HG02588 (cell line): ENCODE results near the gene SDF2.
A peak's percentile ranks its signal among the peaks of the same experiment; 100 is the strongest.
"Not testable (repeated sequence)": the region's sequence is repeated elsewhere in the genome, so short reads cannot be mapped to it uniquely, and the experiment has no call there.

Experiments
- ATAC-seq: cut with Tn5 transposase; IDR thresholded peaks from one replicate; pipeline ENCODE4 v1.9.1; 2021; ENCODE audit warnings: mild to moderate bottlenecking, moderate library complexity; ENCODE audit not compliant: unreplicated experiment

SDF2 gene

DNA sequence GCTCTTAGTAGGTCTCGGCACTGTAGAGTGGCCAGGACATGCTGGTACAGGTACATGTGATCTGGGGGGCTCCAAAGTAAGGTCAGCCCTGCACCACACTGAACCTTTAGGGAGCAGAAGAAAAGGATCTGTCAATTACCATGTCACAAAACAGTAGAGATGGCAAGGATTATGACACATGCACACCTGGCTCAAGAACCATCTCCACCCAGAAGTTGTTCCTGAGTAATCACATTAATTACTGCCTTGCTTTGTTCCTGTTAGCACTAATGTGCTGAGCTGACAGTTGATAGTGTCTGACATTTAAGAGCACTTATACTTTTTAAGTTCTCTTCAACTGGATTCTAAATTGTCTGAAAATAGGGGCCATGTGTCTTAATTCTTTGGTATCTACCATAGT, 26.2 kb downstream of the SDF2 start:
- ATAC-seq, result no peak

DNA sequence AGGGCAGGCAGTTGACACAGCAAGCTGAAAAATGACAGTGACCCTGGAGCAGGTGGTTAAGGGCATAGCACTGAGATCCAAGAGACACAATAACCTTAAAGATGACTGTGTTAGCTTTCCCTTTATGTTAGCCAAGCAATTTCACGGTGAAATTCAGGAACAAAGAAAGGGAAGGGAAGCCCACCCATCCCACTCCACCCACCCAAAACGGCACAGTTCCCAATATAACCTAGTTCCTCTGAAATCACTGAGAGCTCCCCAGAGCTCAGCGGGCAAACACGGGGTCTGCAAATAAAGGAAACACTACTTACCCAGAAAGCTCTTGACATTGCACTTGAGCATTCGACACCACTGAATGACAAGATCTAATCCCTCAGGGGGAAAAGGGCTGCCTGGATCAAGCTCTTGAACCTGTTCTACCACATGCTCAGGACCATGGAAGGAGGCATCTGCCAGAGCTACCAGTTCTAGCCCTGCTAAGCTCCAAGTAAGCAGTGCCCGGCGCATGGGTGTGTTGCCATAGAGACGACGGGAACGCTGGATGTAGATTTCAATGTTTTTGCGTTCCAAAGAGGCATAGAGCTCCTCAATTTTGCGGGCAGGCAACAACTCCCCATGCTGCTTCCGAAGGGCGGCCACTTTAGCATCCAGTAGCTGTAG, 27.4 kb downstream of the SDF2 start:
- no peak for ATAC-seq

DNA sequence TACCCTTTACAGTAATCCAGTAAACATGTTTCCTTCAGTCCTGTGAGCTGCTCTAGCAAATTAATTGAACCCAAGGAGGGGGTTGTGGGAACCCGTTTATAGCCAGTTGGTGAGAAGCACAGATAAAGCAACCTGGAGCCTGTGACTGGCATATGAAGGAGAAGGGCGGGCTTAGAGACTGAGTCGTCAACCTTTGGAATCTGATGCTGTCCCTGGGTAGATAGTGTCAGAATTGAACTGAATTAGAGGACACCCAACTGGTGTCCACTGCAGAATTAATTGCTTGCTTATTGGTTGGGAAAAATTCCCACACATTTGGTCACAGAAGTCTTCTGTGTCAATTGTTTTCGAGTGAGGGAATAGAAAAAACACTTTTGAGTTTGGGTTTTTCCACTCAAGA, 34.9 kb downstream of the SDF2 start:
- no peak for ATAC-seq

DNA sequence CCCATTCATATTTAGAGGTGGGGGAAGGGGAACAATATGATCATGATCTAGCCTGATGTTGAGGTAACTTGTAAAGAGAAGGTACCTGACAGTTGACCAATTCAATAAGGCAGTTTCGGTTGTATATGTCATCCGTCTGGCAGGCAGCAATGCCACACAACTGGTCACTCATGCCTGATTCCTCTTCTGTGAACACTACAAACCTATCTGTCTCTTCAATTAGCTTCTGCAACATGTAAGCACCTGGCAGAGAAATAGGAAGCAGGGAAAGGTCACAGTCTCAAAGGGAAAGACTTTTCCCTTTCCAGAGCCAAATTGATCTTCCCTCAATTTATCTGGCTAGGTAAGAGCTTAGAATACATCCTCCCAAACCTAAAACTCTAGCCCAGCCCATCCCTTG, 37.6 kb downstream of the SDF2 start:
- no peak for ATAC-seq

DNA sequence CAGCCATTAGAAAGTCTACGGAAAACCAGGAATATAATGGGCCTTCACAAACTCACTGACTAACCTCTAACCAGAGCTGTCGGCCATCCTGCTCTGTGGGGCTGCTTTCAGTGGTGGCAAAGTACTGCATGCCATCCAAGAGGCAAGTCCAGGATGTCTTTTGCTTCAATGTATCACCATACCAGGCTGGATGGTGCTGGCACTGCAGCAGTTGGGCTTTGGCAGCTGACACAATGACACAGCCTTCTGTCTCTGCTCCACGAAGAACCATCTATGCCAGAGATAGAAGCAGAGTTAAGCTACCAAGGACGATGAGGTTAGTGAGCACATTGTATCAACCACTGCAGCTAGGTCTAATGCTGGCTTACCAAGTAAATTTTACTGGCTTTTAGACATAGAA, 38.0 kb downstream of the SDF2 start:
- ATAC-seq, result no peak

DNA sequence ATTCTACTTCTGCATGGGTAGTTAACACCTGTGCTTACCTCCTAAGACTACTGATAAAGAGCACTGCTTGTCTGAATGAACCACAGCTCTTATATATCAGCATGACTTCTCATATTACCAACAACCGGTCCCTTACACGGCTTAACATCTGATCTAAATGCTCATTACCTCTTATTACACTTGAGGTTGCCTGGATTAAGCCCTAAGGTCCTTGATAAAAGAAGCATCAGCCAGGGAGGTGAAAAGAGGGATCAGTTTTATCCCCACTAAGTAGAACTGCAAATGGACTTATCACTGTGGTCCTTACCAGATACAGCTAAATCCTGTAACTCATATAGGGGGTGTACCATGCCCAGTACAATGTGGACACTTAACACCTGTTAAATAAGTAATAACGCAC, 39.5 kb downstream of the SDF2 start:
- ATAC-seq, result no peak

DNA sequence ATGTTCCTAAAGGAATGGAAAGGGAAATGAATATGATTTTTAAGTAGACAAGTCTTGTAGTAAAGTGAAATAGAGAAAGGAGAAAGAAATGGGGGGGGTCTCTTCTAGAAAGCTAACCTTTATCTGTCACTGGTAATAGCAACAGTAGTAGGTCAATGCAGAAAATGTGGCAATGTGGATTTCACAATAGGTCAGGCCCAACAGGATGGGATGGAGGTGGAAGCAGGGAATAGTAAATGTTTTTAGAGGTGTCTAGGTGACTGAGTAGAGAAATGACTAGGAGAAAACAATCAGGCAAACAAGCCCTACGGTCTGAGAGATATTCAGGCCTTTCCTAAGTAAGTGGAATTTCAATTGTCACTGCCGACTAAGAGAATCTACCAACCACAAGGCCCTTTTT, 41.7 kb downstream of the SDF2 start:
- no peak for ATAC-seq

DNA sequence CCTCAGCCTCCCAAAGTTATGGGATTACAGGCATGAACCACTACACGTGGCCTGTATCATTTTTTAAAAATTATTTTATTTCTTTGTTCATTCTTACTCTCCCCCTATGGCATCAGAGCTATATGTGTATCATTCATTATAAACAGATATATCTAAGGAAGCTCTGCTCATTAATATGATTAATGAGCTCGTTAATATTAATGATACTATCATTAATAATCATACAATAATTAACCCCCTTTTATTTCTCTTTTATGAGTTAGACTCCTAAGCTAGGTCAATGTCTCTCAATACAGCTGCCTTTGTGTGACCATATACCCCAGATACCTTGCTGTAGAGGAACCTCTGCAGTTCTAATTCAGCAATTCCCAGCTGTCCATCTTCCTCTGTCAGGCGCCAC, 43.2 kb downstream of the SDF2 start:
- ATAC-seq, result no peak

DNA sequence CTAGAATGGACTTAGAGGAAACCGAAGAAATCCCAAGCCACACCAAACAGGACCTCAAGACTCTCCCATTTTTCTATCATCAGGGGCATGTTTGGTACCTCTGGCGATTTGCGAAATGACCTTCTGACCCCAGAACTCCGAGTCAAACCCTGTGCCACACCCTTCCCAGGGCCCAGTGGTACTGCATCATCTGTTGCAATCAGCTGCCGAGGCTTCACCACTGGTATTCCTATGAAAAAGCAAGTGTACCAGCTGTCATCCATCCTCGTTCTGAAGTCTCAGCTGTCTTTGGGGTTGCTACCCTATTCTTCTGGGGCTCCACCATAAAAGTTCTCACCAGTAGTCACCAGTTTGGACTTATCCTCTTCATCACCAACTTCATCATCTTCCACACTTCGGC, 45.4 kb downstream of the SDF2 start:
- no peak for ATAC-seq

DNA sequence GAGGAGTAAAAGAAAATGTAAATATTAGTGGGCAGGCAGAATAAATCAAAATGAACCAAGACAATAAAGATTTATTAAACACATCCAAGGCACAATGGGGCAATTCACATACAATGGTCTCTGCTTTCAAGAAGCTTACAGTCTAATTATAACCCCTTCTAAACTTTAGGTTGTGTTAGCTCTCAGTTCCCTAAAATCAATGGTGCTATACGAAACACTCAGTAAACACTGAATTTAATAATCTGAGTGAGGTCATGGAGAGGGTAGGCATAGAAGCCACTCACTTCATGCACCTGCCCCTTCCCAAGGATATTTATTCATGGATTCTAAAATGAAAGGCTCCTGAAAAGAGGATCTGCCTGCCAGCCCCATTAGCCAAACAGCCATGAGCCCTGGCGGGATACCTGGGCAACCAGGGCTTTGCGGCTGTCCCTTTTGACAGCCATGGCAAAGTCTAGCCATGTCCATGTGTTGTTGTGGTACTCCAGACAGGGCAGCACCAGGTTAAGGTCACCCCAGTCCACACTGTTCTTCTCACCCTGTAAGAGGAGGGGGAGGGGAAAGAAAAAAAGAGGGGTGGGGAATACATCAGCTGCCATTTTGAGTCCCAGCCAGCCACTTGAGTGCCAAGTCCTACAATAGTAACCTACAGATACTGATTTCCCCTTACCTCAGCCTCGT, 46.3 kb downstream of the SDF2 start:
- ATAC-seq, result no peak

DNA sequence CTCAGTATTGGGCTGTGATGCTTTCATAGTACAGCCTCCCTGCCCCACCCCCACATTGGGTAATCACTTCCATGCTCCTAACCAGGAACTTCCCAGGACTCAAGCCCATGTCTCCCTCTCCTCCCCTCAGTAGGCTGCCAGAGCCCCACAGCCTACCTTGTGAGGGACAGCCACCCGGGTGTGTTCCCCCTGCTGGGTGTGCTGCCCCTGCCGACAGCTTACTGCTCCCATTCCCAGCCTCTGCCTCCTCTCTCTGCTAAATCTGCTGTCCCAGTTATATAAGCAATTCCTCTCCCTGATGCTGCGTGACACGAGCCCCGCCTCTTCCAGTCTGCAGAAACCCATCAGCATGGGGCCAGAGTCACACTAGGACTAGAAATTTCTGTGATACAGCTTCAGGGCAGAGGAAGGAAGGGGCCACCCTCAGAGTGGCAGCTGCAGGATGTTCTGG, 47.8 kb downstream of the SDF2 start, which contains the start of gene RSKR:
Gene RSKR, minus strand, starts transcription at position 255 of the 451 bp plus-strand sequence. Its CDS starts 24 bp downstream, at position 231.
- no peak for ATAC-seq

DNA sequence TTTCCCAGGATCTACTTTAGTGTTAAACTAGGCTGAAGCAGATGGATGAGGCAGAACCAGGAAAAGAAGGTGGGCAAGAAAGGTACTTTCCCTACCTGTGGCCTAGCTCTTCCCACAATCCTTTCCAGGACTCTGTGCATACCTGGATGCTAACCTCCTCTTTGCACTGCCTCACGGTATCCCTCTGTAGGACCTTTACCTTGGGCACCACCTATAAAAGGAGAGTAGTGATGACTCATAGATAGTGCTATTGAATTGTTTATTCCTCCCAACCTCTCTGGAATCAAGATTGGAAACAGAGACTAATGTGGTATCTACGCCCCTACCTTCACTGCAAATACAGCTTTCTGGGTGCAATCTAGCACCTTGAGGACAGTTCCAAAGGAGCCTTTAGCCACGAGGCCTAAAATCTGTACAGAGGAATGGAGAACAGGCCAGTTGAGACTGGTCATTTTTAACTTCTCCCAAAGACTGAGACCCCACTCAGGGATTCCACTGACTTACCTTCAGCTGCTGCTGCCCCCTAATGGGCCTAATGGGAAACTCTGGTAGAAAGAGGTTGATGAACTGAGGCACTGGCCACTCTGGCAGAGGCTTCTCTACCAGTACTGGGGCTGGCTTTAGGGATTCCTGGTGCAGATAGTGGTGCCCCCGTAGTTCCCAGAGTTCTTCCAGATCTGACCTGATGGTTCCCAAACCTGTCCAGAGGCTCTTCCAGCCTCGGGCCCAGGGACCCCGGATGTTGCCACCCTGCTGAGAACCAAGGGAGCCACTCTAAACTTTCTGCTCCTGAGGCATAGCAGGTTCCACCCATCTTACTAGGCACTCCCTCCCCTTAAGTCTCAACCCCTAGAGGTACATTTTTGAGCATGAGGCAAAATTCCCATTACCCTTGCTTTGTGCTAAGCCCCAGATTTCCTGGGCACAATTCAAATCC, 48.5 kb downstream of the SDF2 start:
- no peak for ATAC-seq

DNA sequence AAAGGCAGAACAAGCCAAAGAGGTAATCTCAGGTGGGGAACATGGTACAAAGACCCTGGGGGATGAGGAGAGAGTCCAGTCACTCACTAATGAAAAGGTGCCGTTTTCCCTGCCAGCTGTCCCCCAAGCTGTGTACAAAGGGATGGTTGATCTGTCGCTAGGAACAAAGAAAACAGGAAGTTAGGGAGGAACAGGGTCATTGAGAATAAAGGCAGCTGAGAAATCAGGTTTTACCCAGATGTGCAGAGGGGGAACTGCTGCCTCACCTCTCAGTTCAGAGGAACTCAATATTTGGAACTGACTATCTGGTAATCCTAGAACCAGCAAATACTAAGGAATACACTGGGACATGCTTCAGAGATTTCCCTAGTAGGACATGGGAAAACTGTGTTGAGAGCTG, 49.2 kb downstream of the SDF2 start:
- ATAC-seq, result no peak

DNA sequence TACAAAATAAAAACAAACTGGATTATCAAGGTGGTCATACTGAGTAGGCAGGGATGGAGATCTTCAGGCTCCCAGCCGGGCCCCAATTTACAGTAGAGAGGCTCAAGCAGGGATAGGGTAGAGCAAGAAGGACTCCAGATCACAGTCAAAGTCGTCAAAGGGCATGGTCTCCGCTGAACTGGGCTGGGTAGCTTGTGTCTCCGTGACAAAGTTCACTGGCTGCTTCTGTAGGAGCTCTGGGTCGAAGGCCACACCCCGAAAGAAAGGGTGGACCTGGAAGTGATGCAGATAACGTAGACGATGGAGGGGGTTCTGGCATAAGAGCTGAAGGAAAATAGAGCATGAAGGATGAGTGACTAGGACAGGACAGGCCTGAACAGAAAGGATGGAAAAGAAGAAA, 51.3 kb downstream of the SDF2 start:
- ATAC-seq, result no peak

DNA sequence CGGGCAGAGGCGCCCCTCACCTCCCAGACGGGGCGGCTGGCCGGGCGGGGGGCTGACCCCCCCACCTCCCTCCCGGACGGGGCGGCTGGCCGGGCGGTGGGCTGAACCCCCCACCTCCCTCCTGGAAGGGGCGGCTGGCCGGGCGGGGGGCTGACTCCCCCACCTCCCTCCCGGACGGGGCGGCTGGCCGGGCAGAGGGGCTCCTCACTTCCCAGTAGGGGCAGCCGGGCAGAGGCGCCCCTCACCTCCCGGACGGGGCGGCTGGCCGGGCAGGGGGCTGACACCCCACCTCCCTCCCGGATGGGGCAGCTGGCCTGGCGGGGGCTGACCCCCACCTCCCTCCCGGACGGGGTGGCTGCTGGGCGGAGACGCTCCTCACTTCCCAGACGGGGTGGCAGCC, 57.7 kb downstream of the SDF2 start:
- ATAC-seq, result not testable (repeated sequence)

DNA sequence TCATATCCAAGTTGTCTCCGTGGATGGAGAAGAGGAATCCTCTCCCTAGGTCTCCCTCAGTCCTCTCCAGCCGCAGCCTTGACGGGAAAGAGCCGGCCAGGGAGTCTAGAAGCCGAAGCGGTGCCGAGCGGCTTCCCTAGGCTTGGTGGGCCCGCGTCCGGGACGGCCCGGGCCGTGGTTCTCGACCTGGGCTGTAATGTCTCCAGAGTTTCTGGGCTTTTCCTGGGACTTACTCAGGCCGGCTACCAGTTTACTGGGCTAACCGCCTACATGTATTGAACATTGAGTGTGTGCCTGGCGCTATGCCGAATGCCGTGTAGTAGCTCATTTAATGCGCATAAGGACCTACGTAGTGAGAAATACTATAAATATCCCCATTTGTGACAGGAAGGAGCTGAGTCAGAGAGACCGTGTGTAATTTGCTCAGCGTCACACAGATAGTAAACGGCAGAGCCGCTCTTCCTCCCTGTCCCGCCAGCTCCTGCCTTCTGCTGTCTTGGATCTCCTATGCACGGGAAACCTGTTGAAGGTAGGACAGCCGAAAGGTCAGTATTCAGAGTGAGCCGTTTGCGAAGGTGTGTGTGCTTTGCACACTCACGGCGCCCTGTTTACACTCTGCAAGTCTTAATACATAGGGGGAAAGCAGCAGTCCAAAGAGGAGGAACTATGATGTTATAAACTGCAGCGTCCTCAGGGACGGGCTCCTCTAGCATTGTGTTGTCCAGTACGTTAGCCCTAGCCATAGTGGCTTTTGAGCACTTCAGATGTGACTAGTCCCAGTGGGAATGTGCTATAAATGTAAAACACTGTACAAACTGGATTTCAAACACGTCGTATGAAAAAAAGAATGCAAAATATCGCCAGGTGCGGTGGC, 62.2 kb downstream of the SDF2 start:
- ATAC-seq, result peak; percentile 49

DNA sequence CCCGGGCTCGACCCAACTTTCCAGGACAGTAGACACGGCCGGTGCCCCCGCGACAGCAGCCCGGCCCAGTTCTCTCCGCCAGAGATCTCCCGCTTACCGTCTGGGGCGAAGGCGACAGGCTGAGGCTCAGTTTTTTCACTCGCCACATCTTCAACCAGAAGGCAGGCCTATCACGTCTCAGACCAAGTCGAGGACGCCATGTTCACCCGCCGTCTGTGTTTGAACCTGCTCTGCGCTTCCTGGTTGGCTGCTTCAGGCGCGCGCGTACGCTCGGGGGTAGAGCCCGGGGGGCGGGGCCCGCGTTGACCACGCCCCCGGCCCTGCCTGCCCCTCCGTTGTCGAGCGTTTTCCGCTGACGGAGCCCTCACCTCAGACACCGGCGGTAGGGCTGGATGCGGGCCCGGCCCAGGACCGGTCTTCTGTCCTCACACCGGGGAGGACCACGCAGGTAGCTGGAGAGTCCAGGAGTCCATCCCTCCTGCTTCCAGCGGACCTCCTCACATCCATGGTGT, 62.9 kb downstream of the SDF2 start, which contains the start of gene SPAG5:
Gene SPAG5, minus strand, starts transcription at position 227 of the 512 bp plus-strand sequence. Its CDS starts 79 bp downstream, at position 148.
- peak; percentile 80 for ATAC-seq

DNA sequence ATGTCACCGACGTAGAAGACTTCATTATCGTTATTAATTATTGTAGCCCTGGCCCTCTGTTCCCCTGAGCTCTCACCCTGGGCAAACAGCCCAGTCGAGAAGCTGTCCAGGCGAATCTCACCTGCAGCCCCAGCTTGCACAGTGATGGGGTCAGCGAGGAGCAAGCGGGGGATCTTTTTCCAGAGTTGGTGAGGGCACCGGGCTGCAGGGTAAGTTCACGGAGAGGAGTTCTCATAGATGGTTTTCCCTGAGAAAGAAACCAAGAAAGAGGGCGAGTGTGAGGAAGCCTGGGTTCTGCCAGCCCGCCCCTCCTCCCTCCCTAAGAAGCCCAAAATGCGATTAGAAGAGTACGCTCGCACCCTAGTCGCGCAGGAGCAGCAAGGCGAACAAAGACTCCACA, 63.3 kb downstream of the SDF2 start:
- ATAC-seq, result no peak
